A549 (cell line): Measurements from ENCODE around the gene PROB1. TPM values are rescaled to one million over a fixed set of nuclear protein-coding genes. Genes with fewer than 3 reads are reported as not detected.
A peak's percentile ranks its signal among the peaks of the same experiment; 100 is the strongest.

Experiments
- ATAC-seq, 2 experiments: fragments of 200-7000 bp in 1 of 2; fragments of >200 bp in 1 of 2; cut with Nextera tagmentation in 1 of 2; cut with Tn5 transposase in 1 of 2; 3 replicates each; pipeline versions ENCODE4 v1.8.0 to v1.9.1; 2018 to 2020; ENCODE audit warnings: mild to moderate bottlenecking in 1 of 2, moderate library complexity in 1 of 2
- CTCF ChIA-PET: fragments of 300-600 bp; sonication (Branson Sonifier 250); formaldehyde crosslinking; extraction: SDS; loops from one replicate; lab custom pipeline; 2021; ENCODE audit warnings: antibody characterized with exemption, inconsistent platforms; lab: Yijun Ruan, JAX
- POLR2A ChIA-PET: fragments of 350-600 bp; formaldehyde crosslinking; extraction: SDS; loops from one replicate; lab custom pipeline; 2021; ENCODE audit warnings: antibody characterized with exemption, inconsistent platforms; lab: Yijun Ruan, JAX
- DNase-seq, 2 experiments: peaks; one replicate each; pipeline versions ENCODE4 v3.0.0 to v3.0.0-alpha.2; 2011 to 2016; ENCODE audit warnings: low read depth in 1 of 2, low spot score in 1 of 2
- FAIRE-seq: peaks from 2 replicates; lab custom pipeline; 2011; peaks lifted over from hg19 to GRCh38; lab: Jason Lieb, UNC
- H3K27ac ChIP-seq, 2 experiments: fragments of >200 bp; sonication (Bioruptor Twin); formaldehyde crosslinking; 3 replicates each; pipeline ENCODE4 v1.5.1; 2016 to 2017
- H3K4me1 ChIP-seq: fragments of >200 bp; sonication (Bioruptor Twin); formaldehyde crosslinking; 3 replicates; pipeline ENCODE4 v1.6.1; 2016
- H3K4me2 ChIP-seq: fragments of >200 bp; sonication (Bioruptor Twin); formaldehyde crosslinking; 3 replicates; pipeline ENCODE4 v1.6.1; 2016
- H3K4me3 ChIP-seq: fragments of >200 bp; sonication (Bioruptor Twin); formaldehyde crosslinking; 3 replicates; pipeline ENCODE4 v1.5.1; 2016
- H3K9me3 ChIP-seq: fragments of >200 bp; sonication (Bioruptor Twin); formaldehyde crosslinking; 3 replicates; pipeline ENCODE4 v1.6.1; 2016
- CBX2 ChIP-seq: fragments of 200-600 bp; sonication (generic); IDR thresholded peaks from 2 replicates; pipeline ENCODE4 v1.6.1; 2016; ENCODE audit warnings: low read depth, mild to moderate bottlenecking, borderline replicate concordance
- CBX8 ChIP-seq: fragments of 200-600 bp; sonication (generic); IDR thresholded peaks from 2 replicates; pipeline ENCODE4 v1.6.1; 2016
- CHD4 ChIP-seq: fragments of 200-600 bp; sonication (generic); IDR thresholded peaks from 2 replicates; pipeline ENCODE4 v1.6.1; 2016; ENCODE audit warnings: antibody characterized with exemption, mild to moderate bottlenecking, borderline replicate concordance
- E2F6 ChIP-seq: IDR thresholded peaks from 2 replicates; pipeline ENCODE4 v1.6.1; 2012; ENCODE audit warnings: low read depth, borderline replicate concordance
- EHF ChIP-seq: fragments of 250-450 bp; sonication (Bioruptor Pico); IDR thresholded peaks from 2 replicates; pipeline ENCODE4 v1.5.0; 2020; ENCODE audit warnings: mild to moderate bottlenecking
- FOXS1 ChIP-seq: fragments of 250-450 bp; sonication (Bioruptor Pico); IDR thresholded peaks from 2 replicates; pipeline ENCODE4 v1.5.0; 2020; ENCODE audit warnings: mild to moderate bottlenecking, moderate library complexity
- HDAC2 ChIP-seq: fragments of 200-600 bp; sonication (generic); IDR thresholded peaks from 2 replicates; pipeline ENCODE4 v1.6.1; 2016
- HOXB5 ChIP-seq: fragments of 250-450 bp; sonication (Bioruptor Pico); IDR thresholded peaks from 2 replicates; pipeline ENCODE4 v1.5.0; 2020; ENCODE audit warnings: mild to moderate bottlenecking, moderate library complexity
- KDM5A ChIP-seq: fragments of 200-600 bp; sonication (generic); IDR thresholded peaks from 2 replicates; pipeline ENCODE4 v1.6.1; 2016; ENCODE audit warnings: antibody characterized with exemption, mild to moderate bottlenecking
- MAFK ChIP-seq: fragments of 450-650 bp; IDR thresholded peaks from 2 replicates; pipeline ENCODE4 v1.6.1; 2014; ENCODE audit not compliant: partially characterized antibody
- MAZ ChIP-seq: fragments of 150-350 bp; IDR thresholded peaks from 2 replicates; pipeline ENCODE4 v1.6.1; 2014; ENCODE audit warnings: antibody characterized with exemption, low read depth, low read length, borderline replicate concordance
- NFE2L2 ChIP-seq: fragments of 150-350 bp; conservative IDR thresholded peaks from 2 replicates; pipeline ENCODE4 v1.6.1; 2014; ENCODE audit warnings: low read length
- NPAS2 ChIP-seq: fragments of 250-450 bp; sonication (Bioruptor Pico); IDR thresholded peaks from 2 replicates; pipeline ENCODE4 v1.8.0; 2022; ENCODE audit warnings: mild to moderate bottlenecking, moderate library complexity, borderline replicate concordance
- PHF8 ChIP-seq: fragments of 200-600 bp; sonication (generic); IDR thresholded peaks from 2 replicates; pipeline ENCODE4 v1.6.1; 2016; ENCODE audit warnings: low read depth, mild to moderate bottlenecking, antibody characterized with exemption, moderate library complexity, borderline replicate concordance
- TP53 ChIP-seq: fragments of 250-450 bp; sonication (Bioruptor Pico); IDR thresholded peaks from 2 replicates; pipeline ENCODE4 v1.5.0; 2021; ENCODE audit warnings: mild to moderate bottlenecking, moderate library complexity
- ZSCAN20 ChIP-seq: fragments of 250-450 bp; sonication (Bioruptor Pico); IDR thresholded peaks from 2 replicates; pipeline ENCODE4 v1.8.0; 2022; ENCODE audit warnings: mild to moderate bottlenecking, moderate library complexity
- WGBS: methylation state at CpG from one replicate; pipeline ENCODE4 v1.1.6; 2017; ENCODE audit errors: missing lambda C conversion rate; 5-methylcytosine and 5-hydroxymethylcytosine counted together
- polyA plus RNA-seq, 4 experiments: library from polyadenylated mRNA; depleted of rRNA in 3 of 4; stranded (reverse); fragments of >200 nt; fragmentation: RNase III in 1 of 4; extraction: RNeasy Plus Mini Kit Qiagen cat#74134 plus additional on column Dnase treatment in 1 of 4; gene quantifications; 2 replicates in 3 of 4; 3 replicates in 1 of 4; pipeline ENCODE4 v1.2.3, GENCODE V29; 2011 to 2017
- TF ChIP-seq, protein P1 (sequence below): fragments of >200 bp; sonication (Bioruptor Twin); formaldehyde crosslinking; IDR thresholded peaks from 3 replicates; pipeline ENCODE4 v1.5.1; 2016
- TF ChIP-seq, protein P2 (sequence below): fragments of 200-600 bp; sonication (generic); IDR thresholded peaks from 2 replicates; pipeline ENCODE4 v1.6.1; 2016; ENCODE audit warnings: antibody characterized with exemption, mild to moderate bottlenecking, moderate library complexity
- TF ChIP-seq, protein P3 (sequence below): fragments of 150-350 bp; IDR thresholded peaks from 2 replicates; pipeline ENCODE4 v1.6.1; 2014; ENCODE audit warnings: low read depth, mild to moderate bottlenecking, low read length
- TF ChIP-seq, protein P4 (sequence below): IDR thresholded peaks from 2 replicates; pipeline ENCODE4 v1.6.1; 2012

PROB1 gene
- polyA plus RNA-seq, 2 of the 4 experiments (the other 2 are of a cell fraction), result 0.23 to 0.48 TPM

DNA sequence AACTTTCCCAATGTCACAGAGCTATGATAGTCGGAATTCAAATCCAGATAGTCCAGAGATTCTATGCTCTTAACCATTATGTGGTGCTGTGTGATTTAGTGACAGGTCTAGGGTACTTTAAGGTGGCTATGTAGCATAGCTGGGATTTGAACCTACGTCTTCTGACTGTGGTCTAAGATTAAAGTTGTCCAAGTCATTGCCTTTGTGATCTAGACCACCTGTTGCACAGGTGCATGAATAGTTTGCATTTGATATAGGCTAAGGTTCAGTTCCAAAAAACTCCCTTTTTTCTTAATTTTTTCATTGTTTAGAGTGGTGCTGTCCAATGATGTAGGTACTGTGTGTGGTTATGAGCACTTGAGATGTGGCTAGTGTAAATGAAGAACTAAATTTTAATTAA is 50.7 kb downstream of the PROB1 start:
- FAIRE-seq (no peak), DNase-seq (no peak)
- POLR2A ChIA-PET, result interaction anchor here (0.6 kb wide), 1 partner anchor 50 kb away, joined by 3 read pairs; no protein-coding TSS in a partner anchor
- TF ChIP-seq HOXB5 (CRISPR knock-in tag) (no peak), HDAC2 (no peak), ZSCAN20 (CRISPR knock-in tag) (no peak), MAFK (no peak), FOXS1 (no peak), CBX2 (no peak), TP53 (no peak), EHF (CRISPR knock-in tag) (no peak), PHF8 (no peak)
- TF ChIP-seq, protein P1, sequence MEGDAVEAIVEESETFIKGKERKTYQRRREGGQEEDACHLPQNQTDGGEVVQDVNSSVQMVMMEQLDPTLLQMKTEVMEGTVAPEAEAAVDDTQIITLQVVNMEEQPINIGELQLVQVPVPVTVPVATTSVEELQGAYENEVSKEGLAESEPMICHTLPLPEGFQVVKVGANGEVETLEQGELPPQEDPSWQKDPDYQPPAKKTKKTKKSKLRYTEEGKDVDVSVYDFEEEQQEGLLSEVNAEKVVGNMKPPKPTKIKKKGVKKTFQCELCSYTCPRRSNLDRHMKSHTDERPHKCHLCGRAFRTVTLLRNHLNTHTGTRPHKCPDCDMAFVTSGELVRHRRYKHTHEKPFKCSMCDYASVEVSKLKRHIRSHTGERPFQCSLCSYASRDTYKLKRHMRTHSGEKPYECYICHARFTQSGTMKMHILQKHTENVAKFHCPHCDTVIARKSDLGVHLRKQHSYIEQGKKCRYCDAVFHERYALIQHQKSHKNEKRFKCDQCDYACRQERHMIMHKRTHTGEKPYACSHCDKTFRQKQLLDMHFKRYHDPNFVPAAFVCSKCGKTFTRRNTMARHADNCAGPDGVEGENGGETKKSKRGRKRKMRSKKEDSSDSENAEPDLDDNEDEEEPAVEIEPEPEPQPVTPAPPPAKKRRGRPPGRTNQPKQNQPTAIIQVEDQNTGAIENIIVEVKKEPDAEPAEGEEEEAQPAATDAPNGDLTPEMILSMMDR, result no peak
- TF ChIP-seq, all 56 proteins: peak for 0
- CTCF ChIA-PET, result interaction anchor here (1.4 to 1.6 kb wide), 2 partner anchors 32 to 51 kb away, joined by 3 read pairs; partner anchors contain the start of gene MATR3
- Histone ChIP-seq H3K9me3 (no peaks in the 10 kb centered on the region), H3K4me1 (peaks cover 19% of the 10 kb centered on the region; the same call in 2 of the 3 replicates), H3K4me2 (peak overlapping the region; percentile 94), H3K4me3 (no peak overlapping the region), H3K27ac (no peak overlapping the region)
- ATAC-seq, result no peak
- 84% methylated on average over 2 of the region's 2 CpGs for WGBS

GRCh38 chr5:139343476-139343875 is 51.4 kb downstream of the PROB1 start:
- ChIA-PET POLR2A (no interaction called here), CTCF (interaction anchor here (1.4 to 1.6 kb wide), 2 partner anchors 32 to 50 kb away, joined by 3 read pairs; partner anchors contain the start of gene MATR3)
- FAIRE-seq (no peak), ATAC-seq (no peak), DNase-seq (no peak)
- H3K27ac ChIP-seq, result no peak overlapping the region
- no peak for TF ChIP-seq TP53
- no peak for TF ChIP-seq CHD4
- TF ChIP-seq, protein P2, sequence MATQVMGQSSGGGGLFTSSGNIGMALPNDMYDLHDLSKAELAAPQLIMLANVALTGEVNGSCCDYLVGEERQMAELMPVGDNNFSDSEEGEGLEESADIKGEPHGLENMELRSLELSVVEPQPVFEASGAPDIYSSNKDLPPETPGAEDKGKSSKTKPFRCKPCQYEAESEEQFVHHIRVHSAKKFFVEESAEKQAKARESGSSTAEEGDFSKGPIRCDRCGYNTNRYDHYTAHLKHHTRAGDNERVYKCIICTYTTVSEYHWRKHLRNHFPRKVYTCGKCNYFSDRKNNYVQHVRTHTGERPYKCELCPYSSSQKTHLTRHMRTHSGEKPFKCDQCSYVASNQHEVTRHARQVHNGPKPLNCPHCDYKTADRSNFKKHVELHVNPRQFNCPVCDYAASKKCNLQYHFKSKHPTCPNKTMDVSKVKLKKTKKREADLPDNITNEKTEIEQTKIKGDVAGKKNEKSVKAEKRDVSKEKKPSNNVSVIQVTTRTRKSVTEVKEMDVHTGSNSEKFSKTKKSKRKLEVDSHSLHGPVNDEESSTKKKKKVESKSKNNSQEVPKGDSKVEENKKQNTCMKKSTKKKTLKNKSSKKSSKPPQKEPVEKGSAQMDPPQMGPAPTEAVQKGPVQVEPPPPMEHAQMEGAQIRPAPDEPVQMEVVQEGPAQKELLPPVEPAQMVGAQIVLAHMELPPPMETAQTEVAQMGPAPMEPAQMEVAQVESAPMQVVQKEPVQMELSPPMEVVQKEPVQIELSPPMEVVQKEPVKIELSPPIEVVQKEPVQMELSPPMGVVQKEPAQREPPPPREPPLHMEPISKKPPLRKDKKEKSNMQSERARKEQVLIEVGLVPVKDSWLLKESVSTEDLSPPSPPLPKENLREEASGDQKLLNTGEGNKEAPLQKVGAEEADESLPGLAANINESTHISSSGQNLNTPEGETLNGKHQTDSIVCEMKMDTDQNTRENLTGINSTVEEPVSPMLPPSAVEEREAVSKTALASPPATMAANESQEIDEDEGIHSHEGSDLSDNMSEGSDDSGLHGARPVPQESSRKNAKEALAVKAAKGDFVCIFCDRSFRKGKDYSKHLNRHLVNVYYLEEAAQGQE, result no peak
- TF ChIP-seq NFE2L2, result no peak
- TF ChIP-seq, protein P3, sequence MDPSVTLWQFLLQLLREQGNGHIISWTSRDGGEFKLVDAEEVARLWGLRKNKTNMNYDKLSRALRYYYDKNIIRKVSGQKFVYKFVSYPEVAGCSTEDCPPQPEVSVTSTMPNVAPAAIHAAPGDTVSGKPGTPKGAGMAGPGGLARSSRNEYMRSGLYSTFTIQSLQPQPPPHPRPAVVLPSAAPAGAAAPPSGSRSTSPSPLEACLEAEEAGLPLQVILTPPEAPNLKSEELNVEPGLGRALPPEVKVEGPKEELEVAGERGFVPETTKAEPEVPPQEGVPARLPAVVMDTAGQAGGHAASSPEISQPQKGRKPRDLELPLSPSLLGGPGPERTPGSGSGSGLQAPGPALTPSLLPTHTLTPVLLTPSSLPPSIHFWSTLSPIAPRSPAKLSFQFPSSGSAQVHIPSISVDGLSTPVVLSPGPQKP, result no peak
- TF ChIP-seq, protein P4, sequence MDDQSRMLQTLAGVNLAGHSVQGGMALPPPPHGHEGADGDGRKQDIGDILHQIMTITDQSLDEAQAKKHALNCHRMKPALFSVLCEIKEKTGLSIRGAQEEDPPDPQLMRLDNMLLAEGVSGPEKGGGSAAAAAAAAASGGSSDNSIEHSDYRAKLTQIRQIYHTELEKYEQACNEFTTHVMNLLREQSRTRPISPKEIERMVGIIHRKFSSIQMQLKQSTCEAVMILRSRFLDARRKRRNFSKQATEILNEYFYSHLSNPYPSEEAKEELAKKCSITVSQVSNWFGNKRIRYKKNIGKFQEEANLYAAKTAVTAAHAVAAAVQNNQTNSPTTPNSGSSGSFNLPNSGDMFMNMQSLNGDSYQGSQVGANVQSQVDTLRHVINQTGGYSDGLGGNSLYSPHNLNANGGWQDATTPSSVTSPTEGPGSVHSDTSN, result no peak
- no peak for TF ChIP-seq MAZ
- TF ChIP-seq NPAS2, result no peak
- TF ChIP-seq E2F6, result no peak
- TF ChIP-seq KDM5A, result no peak
- TF ChIP-seq CBX8, result no peak
- 92% methylated on average over 9 of the region's 9 CpGs for WGBS
- H3K4me3 ChIP-seq, result peak overlapping the region; percentile 81
- H3K9me3 ChIP-seq, result no peaks in the 10 kb centered on the region
- peaks cover 19% of the 10 kb centered on the region; the same call in 2 of the 3 replicates for H3K4me1 ChIP-seq
- H3K4me2 ChIP-seq, result peak overlapping the region; percentile 94
